Nucleus accumbens (tissue), 56 donors: Measurements from ENCODE around the gene UBXN6.

Experiments used
- DNase-seq, 56 donors: peaks; one replicate each; lab custom pipeline; 2025; lab: John Stamatoyannopoulos, UW

UBXN6 gene

GRCh38 chr19:4456843-4457653, 546 bp downstream of the UBXN6 start:
- peak in 27 of 56 donors; percentile 30 to 65 (median 53) for DNase-seq

DNA sequence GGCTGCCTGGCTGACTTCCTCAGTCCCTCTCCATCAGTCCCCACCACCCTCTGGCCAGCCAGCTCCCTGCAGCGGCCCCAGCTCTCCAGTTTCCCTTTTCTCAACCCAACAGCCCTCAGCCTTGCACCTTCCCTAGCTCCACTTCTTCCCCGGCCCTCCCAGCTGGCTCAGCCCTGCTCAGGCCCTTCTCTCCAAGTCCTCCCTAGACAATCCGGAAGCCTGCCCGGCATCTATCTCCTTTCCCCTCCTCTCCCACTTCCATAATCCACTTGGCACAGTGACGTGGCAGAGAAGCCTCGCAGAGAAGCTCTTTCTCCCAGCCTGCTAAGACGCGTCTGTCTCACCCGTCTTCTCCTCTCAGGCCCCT, 1.1 kb downstream of the UBXN6 start:
- peak in 22 of 56 donors; percentile 8 to 56 (median 36) for DNase-seq

DNA sequence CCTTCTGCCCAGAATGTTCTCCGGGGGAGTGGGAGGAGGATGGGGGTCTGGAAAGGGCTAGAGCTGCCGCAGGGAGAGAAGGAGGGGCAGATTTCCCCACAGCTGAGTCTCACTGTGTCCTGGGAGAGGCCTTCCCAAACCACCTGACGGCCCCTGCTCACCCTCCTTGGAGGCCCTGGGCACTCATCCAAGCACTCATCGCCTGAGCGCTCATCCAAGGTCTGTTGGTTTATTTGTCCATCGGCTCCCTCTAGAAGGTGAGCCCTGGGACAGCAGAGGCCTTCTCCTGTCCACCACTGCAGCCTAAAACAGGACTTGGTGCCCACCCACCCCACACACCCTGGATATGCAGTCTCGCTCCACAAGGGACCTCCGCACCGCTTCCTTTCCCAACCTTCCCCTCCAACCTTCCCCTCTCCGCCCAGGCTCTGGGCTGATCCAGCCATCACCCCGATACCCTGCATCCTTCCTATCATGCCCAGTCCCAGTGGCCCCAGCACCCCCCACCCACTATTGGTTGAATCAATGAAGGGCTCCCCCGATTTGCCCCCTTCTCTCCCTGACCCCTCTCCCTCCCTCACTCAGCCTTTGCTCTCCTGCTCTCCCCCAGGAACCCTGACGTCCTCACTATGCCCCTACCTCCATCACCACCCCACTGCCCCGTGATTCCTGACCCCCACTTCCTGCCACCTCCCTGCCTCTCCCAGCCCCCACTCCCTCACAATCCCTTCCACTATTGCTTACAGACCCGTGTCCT, 1.7 kb downstream of the UBXN6 start:
- DNase-seq: peak in 9 of 56 donors; percentile 8 to 52 (median 23)

DNA sequence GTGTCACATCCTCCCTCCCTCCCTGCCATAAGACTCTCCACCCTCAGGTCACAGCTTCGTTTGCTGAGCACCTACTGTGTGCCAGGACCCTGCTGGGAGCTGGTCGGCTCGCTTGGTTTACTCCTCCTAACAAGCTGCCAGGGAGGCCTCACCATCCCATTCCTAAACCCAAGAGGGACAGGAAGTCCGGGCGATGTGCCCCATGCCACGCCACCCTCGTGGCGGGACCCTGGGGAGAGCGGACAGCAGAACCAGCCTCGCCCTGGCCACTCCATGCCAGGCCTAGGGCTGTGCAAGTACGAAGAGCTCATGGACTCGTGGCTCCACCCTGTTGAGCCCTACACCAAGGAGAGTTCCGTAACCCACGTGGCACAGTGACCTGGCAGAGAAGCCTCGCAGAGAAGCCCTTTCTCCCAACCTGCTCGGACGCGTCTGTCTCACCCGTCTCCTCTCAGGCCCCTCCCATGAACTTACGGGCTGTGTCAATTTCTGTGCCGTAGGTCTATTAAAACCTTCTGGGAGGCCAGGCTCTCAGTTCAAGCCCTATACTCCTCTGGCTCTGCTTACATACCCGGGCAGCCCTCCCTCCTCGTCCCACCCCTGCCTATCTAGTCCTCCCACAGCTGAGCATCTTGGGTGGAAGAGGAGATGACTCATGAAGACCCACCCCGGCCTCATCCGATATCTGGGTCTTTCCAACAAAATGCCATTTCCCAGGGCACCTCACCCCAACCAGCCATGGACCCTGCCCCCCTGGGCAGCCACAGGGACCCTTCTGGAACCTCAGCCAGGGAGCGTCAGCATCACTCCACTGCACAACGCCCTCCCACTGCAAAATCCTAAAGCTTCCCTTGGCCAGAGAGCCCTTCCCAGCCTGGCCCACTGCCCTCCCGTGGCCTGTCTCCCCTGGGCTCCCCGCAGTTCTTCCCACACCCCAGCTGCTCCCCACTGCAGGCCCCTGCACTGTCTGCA, 2.6 kb downstream of the UBXN6 start:
- peak in 15 of 56 donors; percentile 3 to 55 (median 21) for DNase-seq

DNA sequence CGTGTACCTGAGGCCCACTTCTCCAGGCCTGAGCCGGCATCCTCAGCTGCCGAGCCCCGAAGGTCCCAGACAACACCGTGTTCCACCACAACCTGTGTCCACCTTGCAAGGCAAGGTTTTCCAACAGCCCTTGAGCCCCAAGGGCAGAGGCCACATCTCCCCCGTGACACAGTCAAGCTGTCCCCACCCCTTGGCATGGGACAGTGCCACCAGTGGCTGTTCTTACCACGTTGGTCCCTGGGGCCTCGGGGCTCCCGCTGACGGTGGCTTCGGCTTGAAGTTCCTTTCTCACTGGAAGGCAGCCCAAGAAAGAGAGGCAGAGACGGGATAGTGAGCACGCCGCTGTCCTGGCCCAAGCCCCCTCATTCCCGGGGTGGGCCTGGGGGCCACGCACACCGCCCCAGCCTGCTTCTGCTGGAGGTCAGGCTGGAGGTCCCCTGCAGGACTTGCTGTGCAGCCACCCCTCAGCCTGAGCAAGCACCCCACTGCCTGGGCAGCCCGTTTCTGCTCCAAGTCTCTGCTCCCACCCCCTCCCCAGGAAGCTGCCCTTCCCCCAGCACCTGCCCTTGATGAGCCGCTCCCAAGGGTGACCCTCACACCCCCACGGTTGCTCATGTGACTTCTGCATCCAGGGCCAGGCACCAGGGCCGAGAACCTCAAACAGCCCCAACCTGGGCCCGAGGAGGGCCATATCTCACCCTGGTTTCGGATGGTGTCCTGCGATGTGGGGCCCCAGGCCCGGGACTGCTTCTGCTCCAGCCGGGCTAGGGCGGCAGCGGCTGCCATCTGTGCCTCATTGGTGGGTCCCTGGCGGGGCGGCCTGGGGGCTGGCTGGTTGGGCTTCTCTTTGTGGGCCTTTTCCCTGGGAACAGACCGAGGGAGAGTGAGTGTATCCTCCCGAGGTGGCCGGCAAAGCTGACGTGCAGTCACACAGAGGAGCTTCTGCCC, 4.1 kb downstream of the UBXN6 start:
- DNase-seq: no peak

- no peak for DNase-seq
Observed at GRCh38 chr19:4452230-4452990, 5.2 kb downstream of the UBXN6 start.

GRCh38 chr19:4449639-4450028, 8.0 kb downstream of the UBXN6 start:
- DNase-seq: peak in 3 of 56 donors; percentile 24 to 38 (median 35)

DNA sequence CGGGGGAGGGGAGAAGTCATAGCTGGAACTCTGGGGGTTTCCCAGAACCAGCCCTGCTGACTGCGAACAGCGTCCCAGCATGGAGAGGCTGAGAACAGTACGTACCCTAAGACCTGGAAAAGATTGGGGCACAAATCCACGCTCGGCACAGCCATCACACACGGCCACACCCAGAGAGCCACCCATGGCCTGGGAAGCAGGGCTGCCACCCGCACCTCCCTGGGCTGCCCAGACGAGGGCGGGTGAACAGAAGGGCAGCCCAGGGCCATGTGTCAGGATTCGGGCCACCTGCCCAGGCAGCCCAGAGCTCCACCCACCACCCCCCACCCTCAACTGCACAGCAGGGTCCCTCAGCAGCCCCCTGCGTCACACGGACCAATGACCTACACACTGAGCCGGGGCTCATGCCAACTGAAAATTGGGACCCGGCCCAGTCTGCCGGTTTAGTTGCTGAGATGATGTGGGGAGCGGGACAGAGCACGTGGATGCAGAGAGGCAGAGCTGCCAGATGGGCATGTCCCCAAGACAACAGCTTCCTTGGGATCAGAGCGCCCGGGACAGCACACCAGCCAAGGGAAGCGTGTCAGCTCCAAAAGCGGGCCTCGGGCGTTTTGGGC, 8.5 kb downstream of the UBXN6 start:
- DNase-seq: peak in 49 of 56 donors; percentile 3 to 84 (median 61)

GRCh38 chr19:4448147-4448985, 9.2 kb downstream of the UBXN6 start:
- DNase-seq: no peak

- DNase-seq: no peak
Observed at GRCh38 chr19:4447327-4448146, 10.1 kb downstream of the UBXN6 start.

GRCh38 chr19:4446704-4447200, 10.8 kb downstream of the UBXN6 start:
- DNase-seq: no peak

- no peak for DNase-seq
Observed at GRCh38 chr19:4445963-4446703, 11.5 kb downstream of the UBXN6 start.

DNA sequence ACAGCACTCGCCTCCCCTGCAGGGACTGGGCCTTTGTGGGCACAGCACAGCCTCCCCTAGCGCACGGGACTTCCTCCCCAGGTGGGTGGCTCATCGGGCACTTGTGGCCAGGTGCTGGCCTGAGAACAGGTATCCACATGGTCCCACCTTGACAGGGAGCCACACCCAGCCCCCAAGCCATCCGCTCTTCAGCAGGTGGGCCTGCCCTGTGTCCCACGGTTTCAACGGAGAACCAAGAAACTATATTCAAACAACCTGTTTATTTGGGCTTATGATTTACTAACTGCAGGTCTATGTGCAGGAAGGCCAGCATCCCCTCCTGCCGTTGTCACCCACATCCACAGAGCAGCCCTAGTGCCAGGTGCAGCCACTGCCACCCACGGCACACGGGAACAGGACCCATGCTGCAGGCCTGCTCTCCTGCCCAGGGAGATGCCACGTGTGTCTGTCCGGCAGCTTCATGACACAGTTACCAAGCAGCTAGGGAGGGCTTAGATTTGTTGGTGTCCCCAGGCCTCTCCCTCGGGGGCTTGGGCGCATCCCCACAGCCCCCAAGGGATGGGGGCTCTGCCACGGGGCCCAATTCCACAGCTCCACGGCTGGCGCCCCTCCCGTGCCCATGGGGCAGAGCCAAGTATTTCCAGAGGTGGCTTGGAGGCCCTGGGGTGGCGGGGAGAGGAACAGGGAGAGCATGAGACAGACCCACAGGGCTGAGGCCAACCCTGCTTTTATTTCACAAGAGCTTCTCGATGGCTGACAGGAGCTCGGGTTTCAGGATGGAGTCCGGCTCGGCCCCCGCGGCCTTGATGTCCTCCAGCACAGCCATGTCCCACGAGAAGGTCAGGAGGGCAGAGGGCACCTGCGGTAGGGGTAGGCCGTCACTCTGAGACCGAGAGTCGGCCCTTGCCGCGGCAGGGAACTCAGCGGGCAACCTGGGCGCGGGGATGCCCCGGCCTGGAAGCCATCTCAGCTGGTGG, 12.5 kb downstream of the UBXN6 start:
- DNase-seq: no peak
